Measurements from ENCODE around the gene TSHR.
"Not testable (repeated sequence)": the region's sequence is repeated elsewhere in the genome, so short reads cannot be mapped to it uniquely, and the experiment has no call there.

Gene TSHR

GRCh38 chr14:80948291-80948690 lies 7.1 kb upstream of the TSHR start:
- TF ChIP-seq, protein P1, sequence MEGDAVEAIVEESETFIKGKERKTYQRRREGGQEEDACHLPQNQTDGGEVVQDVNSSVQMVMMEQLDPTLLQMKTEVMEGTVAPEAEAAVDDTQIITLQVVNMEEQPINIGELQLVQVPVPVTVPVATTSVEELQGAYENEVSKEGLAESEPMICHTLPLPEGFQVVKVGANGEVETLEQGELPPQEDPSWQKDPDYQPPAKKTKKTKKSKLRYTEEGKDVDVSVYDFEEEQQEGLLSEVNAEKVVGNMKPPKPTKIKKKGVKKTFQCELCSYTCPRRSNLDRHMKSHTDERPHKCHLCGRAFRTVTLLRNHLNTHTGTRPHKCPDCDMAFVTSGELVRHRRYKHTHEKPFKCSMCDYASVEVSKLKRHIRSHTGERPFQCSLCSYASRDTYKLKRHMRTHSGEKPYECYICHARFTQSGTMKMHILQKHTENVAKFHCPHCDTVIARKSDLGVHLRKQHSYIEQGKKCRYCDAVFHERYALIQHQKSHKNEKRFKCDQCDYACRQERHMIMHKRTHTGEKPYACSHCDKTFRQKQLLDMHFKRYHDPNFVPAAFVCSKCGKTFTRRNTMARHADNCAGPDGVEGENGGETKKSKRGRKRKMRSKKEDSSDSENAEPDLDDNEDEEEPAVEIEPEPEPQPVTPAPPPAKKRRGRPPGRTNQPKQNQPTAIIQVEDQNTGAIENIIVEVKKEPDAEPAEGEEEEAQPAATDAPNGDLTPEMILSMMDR (IDR thresholded peaks at IDR 0.05; ENCODE audit: control insufficient read depth, insufficient read depth, low read depth, low read length, missing control alignments) = no peak
- H3K4me3 ChIP-seq (ENCODE audit: control insufficient read depth, low read depth, low read length) = no peak overlapping the region
- no peak for DNase-seq (ENCODE audit: low read depth)

GRCh38 chr14:80951491-80951890 lies 3.9 kb upstream of the TSHR start:
- TF ChIP-seq, protein P1 (IDR thresholded peaks at IDR 0.05; ENCODE audit: control insufficient read depth, insufficient read depth, low read depth, low read length, missing control alignments) = no peak
- no peak for DNase-seq (ENCODE audit: low read depth)
- no peak overlapping the region for H3K4me3 ChIP-seq (ENCODE audit: control insufficient read depth, low read depth, low read length)

- not testable (repeated sequence) for DNase-seq (ENCODE audit: low read depth); H3K4me3 ChIP-seq (ENCODE audit: control insufficient read depth, low read depth, low read length)
These were observed 2.2 kb upstream of the TSHR start for GRCh38 chr14:80953211-80953610.

DNA sequence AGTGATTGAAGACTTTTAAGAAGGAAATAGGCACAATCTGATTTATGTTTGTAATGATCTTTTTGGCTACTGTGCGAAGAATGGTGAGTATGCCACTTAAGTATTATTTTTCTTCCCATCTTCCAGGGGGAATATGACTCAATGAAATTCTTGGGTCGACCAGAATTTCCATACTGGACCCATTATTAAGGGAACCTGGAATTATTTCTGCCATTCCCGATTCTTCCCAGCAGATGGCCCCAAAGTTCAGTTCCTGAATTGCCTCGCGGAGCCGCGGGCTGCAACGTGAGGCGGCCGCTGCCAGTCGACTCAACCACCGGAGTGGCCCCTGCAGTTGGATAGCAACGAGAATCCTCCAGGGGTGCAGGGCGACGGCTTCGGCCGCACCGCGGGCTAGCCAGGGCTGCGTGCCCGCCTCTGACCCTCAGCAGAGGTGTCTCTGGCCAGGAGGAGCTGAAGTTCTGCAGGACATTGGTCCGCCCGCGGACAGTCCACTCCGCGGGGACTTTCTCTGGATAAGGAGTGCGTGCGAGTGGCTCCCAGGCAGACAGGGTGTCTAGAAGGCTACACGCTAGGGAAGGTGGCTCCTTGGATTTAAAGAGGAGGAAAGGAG lies 628 bp upstream of the TSHR start:
- TF ChIP-seq, protein P1 (IDR thresholded peaks at IDR 0.05; ENCODE audit: control insufficient read depth, insufficient read depth, low read depth, low read length, missing control alignments) = peak; percentile 80
- H3K4me3 ChIP-seq (ENCODE audit: control insufficient read depth, low read depth, low read length) = peak overlapping the region; percentile 52
- no peak for DNase-seq (ENCODE audit: low read depth)

DNA sequence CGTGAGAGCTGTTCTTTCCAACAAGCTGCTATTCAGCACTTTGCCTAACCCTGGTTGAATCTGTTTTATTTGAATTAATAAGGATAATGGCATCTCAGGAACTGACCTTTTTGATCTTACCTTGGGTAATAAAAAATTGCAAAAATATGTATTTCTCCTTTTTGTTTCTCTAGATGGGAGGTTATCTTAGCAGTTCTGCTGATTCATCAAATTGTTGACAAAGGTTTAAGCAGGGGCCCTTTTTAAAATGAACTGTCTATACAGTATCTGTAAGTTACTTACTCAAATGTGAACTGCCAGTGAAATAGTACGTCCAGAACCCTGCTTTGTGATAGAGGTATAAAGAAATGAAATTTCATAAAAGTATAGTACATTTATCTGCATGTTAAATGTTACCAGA lies 681 bp downstream of the TSHR start:
- TF ChIP-seq, protein P1 (IDR thresholded peaks at IDR 0.05; ENCODE audit: control insufficient read depth, insufficient read depth, low read depth, low read length, missing control alignments) = no peak
- H3K4me3 ChIP-seq (ENCODE audit: control insufficient read depth, low read depth, low read length) = no peak overlapping the region
- DNase-seq (ENCODE audit: low read depth) = no peak

DNA sequence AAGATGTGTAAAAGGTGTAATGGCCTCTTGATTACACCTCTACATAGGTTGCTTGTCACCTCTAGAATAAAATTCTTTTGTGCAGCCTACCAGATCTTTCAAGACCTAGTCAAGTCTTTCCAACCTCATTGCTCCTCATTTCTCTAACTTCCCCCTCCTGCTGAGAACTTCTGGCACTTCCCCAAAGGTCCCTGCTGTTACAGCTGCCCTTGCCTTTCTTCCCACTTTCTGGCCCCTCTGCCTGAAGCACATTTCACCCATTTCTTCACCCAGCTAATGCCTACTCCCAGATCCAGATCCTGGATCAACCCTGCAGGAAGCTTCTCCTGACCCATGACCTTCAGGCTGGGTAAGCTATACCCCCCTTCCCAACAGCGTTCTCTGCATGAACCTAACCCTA lies 1.5 kb downstream of the TSHR start:
- no peak for DNase-seq (ENCODE audit: low read depth)
- TF ChIP-seq, protein P1 (IDR thresholded peaks at IDR 0.05; ENCODE audit: control insufficient read depth, insufficient read depth, low read depth, low read length, missing control alignments) = no peak
- H3K4me3 ChIP-seq (ENCODE audit: control insufficient read depth, low read depth, low read length) = no peak overlapping the region

- no peak overlapping the region for H3K4me3 ChIP-seq (ENCODE audit: control insufficient read depth, low read depth, low read length)
- TF ChIP-seq, protein P1 (IDR thresholded peaks at IDR 0.05; ENCODE audit: control insufficient read depth, insufficient read depth, low read depth, low read length, missing control alignments) = no peak
- DNase-seq (ENCODE audit: low read depth) = no peak
These were observed 2.2 kb downstream of the TSHR start for GRCh38 chr14:80957613-80958012.

All from AG09309 (cell line).